ENCODE measurements around the gene PCDH18. TPM values are rescaled to one million over a fixed set of nuclear protein-coding genes. Genes with fewer than 3 reads are reported as not detected.
"Not testable (repeated sequence)": the region's sequence is repeated elsewhere in the genome, so short reads cannot be mapped to it uniquely, and the experiment has no call there.

The PCDH18 gene
- total RNA-seq, 1 experiment from 2014 or later, result 26.7 TPM

DNA sequence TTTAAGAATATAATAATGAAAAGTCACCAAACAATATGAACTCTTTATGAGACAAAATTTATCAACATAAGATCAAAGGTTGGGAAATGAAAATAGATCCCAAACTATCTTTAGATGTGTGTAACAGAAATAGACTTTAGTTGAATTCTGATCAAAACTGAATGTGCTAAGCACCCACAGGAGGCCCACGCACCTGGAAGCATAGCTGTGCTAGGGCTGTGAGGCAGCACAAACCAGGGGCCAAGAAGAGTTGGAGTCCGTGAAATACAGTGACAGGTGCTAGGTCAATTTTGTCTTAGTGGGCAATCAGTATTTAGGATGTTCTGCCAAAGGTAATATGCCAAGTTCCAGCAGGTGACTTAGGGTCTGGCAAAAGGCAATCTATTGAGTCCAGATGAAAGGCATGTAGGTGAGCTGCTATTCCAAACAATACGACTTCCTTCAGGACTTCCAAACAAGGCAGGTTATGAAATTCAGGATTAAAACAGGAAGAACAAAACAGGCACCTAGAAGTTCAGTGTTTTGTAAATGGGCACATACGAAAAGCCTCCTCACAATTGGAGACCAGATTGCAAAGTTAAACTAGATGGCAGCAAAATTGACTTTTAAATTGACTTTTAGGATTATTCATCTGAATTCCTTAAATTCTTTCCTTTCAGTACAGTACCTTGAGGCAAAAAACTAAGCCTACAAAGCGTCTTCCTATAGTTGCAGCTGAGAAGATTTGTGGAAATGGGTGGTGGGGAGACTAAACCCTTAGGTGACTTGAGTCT is 4.7 kb upstream of the PCDH18 start:
- Histone ChIP-seq H3K27me3 (ENCODE audit: control insufficient read depth, insufficient read depth, low read length) (no peaks in the 10 kb centered on the region), H3K4me3 (ENCODE audit: insufficient read depth, low read depth, low read length) (no peak overlapping the region), H3K36me3 (replicated peaks; ENCODE audit: control insufficient read depth, insufficient read depth, low read length) (no peaks in the 10 kb centered on the region)
- no peak for DNase-seq

DNA sequence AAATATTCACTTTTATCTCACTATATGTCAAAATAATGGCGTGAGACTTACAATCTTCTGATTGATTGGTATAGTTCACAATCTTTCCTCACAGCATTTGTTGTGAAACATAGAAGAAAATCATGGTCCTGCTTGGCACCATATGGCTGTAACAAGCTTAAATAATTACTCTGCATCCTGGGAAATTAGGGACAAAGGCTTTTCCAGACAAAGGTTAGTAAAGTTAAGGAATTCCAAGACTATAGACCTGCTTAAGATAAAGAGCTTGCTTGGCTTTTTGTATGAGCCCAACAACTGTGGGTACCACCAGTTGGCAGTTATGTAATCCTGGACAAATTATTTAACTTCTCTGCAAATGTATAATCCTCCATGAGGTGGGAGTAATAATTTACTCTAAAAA is 3.4 kb upstream of the PCDH18 start:
- Histone ChIP-seq H3K36me3 (replicated peaks; ENCODE audit: control insufficient read depth, insufficient read depth, low read length) (no peaks in the 10 kb centered on the region), H3K27me3 (ENCODE audit: control insufficient read depth, insufficient read depth, low read length) (no peaks in the 10 kb centered on the region), H3K4me3 (ENCODE audit: insufficient read depth, low read depth, low read length) (no peak overlapping the region)
- no peak for DNase-seq

DNA sequence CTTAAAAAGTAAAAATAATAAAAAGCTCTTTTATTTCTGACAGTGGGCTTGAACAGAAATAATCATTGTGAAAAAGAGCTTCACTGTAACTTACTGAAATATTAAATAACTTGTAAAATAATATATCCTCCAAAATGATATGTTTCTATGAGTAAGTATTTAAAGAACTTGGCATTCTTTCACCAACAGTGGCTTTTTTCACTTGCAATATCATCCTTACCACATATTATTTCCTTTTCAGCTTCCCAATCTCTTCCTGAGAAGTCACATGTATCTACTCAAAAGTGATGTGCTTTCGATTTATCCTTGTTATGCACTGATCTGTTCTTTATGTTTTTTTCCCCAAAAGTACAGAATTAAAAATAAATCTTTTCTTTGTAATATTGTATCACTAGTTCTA is 2.2 kb upstream of the PCDH18 start:
- Histone ChIP-seq H3K27me3 (ENCODE audit: control insufficient read depth, insufficient read depth, low read length) (no peaks in the 10 kb centered on the region), H3K4me3 (ENCODE audit: insufficient read depth, low read depth, low read length) (no peak overlapping the region), H3K36me3 (replicated peaks; ENCODE audit: control insufficient read depth, insufficient read depth, low read length) (peaks cover 7% of the 10 kb centered on the region)
- no peak for DNase-seq

DNA sequence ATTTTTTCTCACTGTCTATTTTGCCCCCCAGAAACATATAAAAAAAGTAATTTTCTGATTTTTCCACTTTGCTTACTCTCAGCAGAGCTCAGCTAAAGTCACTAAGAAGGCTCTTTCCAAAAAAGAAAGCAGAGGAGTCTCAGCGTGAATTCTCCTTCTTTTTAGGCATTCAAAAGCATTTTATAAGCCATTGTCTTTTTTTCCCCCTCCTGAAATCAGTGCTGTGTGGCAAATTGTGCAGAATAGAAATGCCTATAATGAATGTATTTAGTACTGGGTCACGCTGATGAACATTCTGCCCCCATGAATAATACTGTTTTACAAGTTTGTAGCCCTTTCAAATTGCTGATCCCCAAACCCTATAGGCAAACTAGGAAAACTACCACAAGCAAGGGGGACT is 1.6 kb upstream of the PCDH18 start:
- no peaks in the 10 kb centered on the region for H3K27me3 ChIP-seq (ENCODE audit: control insufficient read depth, insufficient read depth, low read length)
- H3K4me3 ChIP-seq (ENCODE audit: insufficient read depth, low read depth, low read length), result no peak overlapping the region
- DNase-seq, result no peak
- peaks cover 7% of the 10 kb centered on the region for H3K36me3 ChIP-seq (replicated peaks; ENCODE audit: control insufficient read depth, insufficient read depth, low read length)

DNA sequence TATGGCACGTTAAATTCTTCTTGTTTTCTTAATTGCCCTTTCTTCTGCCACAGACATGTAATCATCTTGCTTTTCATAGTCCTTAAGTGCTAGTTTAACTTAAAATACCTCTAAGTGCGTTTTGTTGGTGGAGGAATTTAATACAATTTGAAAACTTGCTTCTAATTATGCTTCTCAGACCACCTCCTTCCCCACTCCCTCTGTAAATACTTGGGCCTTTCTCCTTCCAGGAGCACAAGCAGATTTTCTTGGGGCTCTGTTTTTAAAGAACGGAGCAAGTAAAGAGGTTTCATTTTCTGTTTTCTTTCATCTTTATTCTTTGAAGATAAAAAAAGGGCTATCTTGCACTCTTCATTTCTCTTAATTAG is 559 bp upstream of the PCDH18 start:
- peaks cover 9% of the 10 kb centered on the region for H3K36me3 ChIP-seq (replicated peaks; ENCODE audit: control insufficient read depth, insufficient read depth, low read length)
- H3K4me3 ChIP-seq (ENCODE audit: insufficient read depth, low read depth, low read length), result peak overlapping the region; percentile 78
- no peak for DNase-seq
- H3K27me3 ChIP-seq (ENCODE audit: control insufficient read depth, insufficient read depth, low read length), result no peaks in the 10 kb centered on the region

DNA sequence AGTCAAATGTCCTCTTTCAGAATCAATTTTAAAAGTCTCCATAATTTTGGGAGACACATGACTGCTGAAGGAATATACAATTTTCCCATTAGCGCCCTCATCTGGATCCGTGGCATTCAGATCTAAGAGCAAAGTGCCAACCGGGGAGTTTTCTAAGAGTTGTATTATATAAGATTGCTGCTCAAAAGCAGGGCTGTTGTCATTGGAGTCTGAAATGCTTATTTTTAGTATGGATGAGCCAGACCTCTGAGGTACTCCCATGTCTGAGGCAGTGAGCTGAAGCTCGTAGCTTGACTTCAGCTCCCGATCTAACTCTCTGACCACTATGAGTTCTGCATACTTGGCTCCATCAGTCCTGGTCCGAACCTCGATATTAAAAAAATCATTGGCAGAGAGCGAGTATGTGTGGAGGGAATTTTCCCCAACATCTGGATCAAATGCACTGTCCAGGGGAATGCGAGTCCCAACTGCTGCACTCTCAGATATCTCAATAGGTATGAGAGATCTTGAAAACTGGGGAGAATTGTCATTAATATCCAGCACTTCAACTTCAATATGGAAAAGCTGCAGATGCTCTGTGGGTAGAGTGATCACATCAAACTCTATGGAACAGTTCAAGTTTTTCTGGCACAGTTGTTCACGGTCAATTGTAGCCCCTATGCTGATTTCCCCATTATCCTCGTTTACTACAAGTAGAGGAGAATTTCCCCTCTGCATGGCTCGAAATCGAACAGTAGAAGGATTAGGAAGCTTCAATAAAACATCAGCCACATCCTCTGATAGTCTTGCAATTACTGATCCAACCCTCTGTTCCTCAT is 917 bp downstream of the PCDH18 start:
- Histone ChIP-seq H3K36me3 (replicated peaks; ENCODE audit: control insufficient read depth, insufficient read depth, low read length) (peaks cover 14% of the 10 kb centered on the region), H3K4me3 (ENCODE audit: insufficient read depth, low read depth, low read length) (peak overlapping the region; percentile 78), H3K27me3 (ENCODE audit: control insufficient read depth, insufficient read depth, low read length) (no peaks in the 10 kb centered on the region)
- DNase-seq, result no peak

DNA sequence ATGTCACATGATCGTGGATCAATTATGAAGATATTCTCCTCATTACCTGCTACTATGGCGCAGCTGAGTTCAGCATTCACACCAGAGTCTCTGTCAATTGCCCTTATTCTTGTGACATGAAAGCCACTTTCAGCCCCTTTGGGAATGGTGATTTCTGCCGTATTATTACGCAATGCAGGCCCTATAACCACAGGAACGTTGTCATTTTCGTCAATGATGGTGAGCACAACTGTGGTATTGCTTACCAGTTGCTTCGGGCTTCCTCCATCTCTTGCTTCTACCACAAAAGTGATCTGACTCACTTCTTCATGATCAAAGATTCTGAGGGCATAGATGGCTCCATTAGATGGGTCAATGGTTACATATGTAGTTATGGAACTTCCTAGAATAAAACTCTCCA is 2.1 kb downstream of the PCDH18 start:
- peak overlapping the region; percentile 6; the same call in 1 of the 2 replicates for H3K4me3 ChIP-seq (ENCODE audit: insufficient read depth, low read depth, low read length)
- peaks cover 15% of the 10 kb centered on the region for H3K36me3 ChIP-seq (replicated peaks; ENCODE audit: control insufficient read depth, insufficient read depth, low read length)

DNA sequence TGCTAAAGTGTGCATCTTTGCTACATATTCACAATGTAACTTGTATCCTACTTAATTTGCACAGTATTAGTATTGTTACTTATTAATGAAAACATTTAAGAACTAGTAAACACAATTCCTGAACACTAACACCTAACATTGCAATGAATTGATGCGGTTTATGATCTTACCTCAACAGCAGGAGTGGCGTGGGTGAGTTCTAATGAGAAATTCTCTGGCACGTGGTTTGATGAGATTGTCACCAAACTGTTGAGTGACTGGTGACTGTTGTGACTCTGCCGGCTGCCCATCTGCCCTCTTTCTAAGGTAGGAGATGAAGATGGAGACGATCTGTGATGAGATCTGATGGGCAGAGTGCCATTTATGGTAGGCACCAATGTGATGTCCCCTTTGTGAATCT is 2.9 kb downstream of the PCDH18 start:
- no peaks in the 10 kb centered on the region for H3K27me3 ChIP-seq (ENCODE audit: control insufficient read depth, insufficient read depth, low read length)
- no peak for DNase-seq
- H3K36me3 ChIP-seq (replicated peaks; ENCODE audit: control insufficient read depth, insufficient read depth, low read length), result peaks cover 16% of the 10 kb centered on the region
- peak overlapping the region; percentile 25 for H3K4me3 ChIP-seq (ENCODE audit: insufficient read depth, low read depth, low read length)

More for the DNA sequence above, 2.1 kb downstream of the PCDH18 start:
- H3K27me3 ChIP-seq (ENCODE audit: control insufficient read depth, insufficient read depth, low read length), result no peaks in the 10 kb centered on the region
- DNase-seq, result no peak

DNA sequence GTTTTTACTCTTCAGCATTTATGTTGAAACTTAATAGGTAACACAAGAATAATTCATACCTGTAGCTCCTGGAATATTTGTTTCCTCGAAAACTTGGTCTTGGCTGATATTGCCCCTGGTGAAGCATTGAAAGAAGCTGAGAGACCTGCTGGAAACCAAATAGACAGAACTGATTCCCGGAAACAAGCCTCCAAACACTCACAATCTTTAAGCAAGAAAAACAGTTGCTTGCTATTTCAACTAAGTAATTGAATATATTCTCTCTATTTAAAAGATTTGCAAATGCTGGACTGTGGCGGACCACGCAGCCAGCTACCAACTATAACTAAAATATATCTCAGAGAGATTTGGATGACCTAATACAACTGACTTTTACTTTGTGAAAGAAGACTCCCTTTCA is 3.6 kb downstream of the PCDH18 start:
- no peaks in the 10 kb centered on the region for H3K27me3 ChIP-seq (ENCODE audit: control insufficient read depth, insufficient read depth, low read length)
- H3K4me3 ChIP-seq (ENCODE audit: insufficient read depth, low read depth, low read length), result peak overlapping the region; percentile 25; the same call in 1 of the 2 replicates
- DNase-seq, result no peak
- H3K36me3 ChIP-seq (replicated peaks; ENCODE audit: control insufficient read depth, insufficient read depth, low read length), result peaks cover 19% of the 10 kb centered on the region

DNA sequence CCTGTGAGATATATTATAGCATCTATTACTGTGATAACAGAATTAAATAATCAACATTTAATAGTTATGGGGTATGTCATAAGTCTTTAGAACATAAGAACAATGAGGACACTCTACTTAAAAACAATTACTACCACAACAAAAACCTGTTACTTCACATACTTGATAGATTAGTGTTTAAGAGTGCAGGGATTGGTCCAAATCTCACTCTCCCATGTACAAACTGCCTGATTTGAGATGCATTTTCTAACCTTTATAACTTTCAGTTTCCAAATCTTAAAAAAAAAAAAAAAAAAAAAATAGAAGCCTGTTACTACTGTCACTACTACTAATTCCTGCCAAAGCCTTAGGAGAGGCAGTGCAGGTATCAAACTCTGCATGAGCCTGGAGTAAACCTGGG is 5.6 kb downstream of the PCDH18 start:
- no peak for DNase-seq
- Histone ChIP-seq H3K4me3 (ENCODE audit: insufficient read depth, low read depth, low read length) (no peak overlapping the region), H3K36me3 (replicated peaks; ENCODE audit: control insufficient read depth, insufficient read depth, low read length) (peaks cover 21% of the 10 kb centered on the region), H3K27me3 (ENCODE audit: control insufficient read depth, insufficient read depth, low read length) (no peaks in the 10 kb centered on the region)

DNA sequence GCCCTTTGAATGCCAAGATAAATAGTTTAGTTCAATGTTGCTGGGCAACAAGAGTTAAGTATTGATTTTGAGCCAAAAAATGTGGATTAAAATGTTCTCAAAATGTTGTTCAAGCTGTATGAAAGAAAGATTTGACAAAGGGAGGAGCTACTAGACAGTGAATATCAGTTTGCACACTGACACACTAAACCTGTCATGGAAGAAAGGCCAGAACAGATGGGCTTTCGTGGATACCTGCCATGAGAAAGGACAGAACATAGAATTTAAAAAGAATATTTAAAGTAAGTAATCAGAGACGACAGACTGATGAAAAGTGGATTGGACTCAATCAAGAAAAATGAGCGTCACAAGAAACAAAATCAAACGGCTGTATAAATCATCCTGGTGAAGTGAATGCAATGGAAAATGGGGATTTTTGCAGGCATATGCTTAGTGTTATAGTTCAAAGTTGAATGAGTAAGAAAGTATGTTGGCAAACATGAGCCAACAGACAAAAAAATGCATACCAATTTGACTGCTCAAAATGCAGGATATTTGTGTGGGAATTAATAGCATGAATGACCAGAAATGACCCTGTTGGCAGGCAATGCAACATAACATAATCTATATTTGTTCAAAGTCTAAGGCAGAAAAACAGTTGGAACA is 7.4 kb downstream of the PCDH18 start:
- no peaks in the 10 kb centered on the region for H3K27me3 ChIP-seq (ENCODE audit: control insufficient read depth, insufficient read depth, low read length)
- DNase-seq, result no peak
- no peak overlapping the region for H3K4me3 ChIP-seq (ENCODE audit: insufficient read depth, low read depth, low read length)
- peaks cover 23% of the 10 kb centered on the region for H3K36me3 ChIP-seq (replicated peaks; ENCODE audit: control insufficient read depth, insufficient read depth, low read length)

DNA sequence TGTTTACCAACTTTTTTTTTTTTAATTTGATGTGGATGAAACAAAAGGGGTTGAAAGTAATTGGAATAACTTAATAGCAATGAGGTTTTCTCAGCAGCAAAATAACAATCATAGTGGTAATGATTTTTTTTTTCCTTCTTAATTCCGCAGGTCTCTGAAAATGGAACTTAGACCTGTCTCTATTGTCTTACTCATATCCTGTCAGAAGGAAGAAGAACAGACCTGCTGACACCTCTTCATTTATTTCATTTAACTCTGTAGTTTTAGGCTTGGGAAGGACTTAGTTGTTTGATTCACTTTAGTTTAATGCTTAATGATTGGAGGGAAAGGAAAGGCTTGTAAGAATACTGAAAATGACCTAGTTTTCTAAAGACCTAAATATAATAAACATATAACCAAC is 9.0 kb downstream of the PCDH18 start:
- H3K4me3 ChIP-seq (ENCODE audit: insufficient read depth, low read depth, low read length), result no peak overlapping the region
- H3K36me3 ChIP-seq (replicated peaks; ENCODE audit: control insufficient read depth, insufficient read depth, low read length), result peaks cover 20% of the 10 kb centered on the region
- no peak for DNase-seq
- no peaks in the 10 kb centered on the region for H3K27me3 ChIP-seq (ENCODE audit: control insufficient read depth, insufficient read depth, low read length)

DNA sequence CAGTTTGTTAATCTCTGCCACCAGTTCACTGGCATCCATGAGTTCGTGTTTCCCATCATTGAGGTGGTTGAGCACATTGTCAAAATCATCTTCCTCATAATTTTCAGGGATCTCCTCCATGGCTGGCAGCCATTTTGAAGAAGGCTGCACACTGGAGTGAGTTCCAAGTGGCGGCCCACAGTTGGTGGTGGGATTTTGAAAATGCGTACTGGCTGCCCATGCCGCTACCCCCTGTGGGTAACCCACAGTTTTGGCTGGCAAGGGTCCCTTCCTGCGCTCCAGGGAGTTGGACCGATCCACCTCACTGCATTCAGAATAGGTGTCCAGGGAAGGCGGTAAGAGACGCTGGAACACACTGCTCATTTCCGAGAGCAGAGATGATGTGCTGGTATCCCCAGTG is 11.2 kb downstream of the PCDH18 start:
- peaks cover 12% of the 10 kb centered on the region for H3K36me3 ChIP-seq (replicated peaks; ENCODE audit: control insufficient read depth, insufficient read depth, low read length)
- H3K4me3 ChIP-seq (ENCODE audit: insufficient read depth, low read depth, low read length), result no peak overlapping the region
- no peak for DNase-seq
- no peaks in the 10 kb centered on the region for H3K27me3 ChIP-seq (ENCODE audit: control insufficient read depth, insufficient read depth, low read length)

DNA sequence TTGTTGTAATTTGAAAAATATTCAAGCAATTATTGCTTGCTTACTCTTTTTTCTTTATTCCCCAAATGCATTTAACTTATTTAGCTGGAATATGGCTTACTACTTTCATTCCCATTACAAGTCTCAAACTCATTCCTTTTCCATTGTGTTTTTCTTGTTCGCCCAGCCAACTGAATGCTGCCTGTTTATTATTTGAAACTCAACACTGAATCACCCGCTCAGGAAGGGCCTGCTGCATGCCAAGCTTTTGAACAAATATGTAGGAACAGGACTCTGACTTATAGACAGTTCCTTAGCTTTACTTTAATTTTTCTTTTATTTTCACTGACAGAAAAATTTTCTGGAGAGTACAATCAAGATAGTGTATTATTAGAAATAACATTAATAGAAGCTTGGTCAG is 12.9 kb downstream of the PCDH18 start:
- Histone ChIP-seq H3K27me3 (ENCODE audit: control insufficient read depth, insufficient read depth, low read length) (no peaks in the 10 kb centered on the region), H3K36me3 (replicated peaks; ENCODE audit: control insufficient read depth, insufficient read depth, low read length) (peaks cover 11% of the 10 kb centered on the region), H3K4me3 (ENCODE audit: insufficient read depth, low read depth, low read length) (no peak overlapping the region)
- no peak for DNase-seq

DNA sequence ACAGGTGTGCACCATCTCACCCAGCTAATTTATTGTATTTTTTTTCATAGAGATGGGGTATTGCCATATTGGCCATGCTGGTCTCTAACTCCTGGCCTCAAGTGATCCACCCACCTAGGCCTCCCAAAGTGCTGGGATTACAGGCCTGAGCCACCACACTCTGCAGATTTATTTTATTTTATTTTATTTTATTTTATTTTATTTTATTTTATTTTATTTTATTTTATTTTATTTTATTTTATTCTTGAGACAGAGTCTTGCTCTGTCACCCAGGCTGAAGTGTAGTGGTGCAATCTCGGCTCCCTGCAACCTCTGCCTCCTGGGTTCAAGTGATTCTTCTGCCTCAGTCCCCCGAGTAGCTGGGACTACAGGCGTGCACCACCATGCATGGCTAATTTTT is 15.0 kb downstream of the PCDH18 start:
- H3K4me3 ChIP-seq (ENCODE audit: insufficient read depth, low read depth, low read length); H3K27me3 ChIP-seq (ENCODE audit: control insufficient read depth, insufficient read depth, low read length); H3K36me3 ChIP-seq (replicated peaks; ENCODE audit: control insufficient read depth, insufficient read depth, low read length); DNase-seq: not testable (repeated sequence)
